CD4-positive, alpha-beta memory T cell (primary cell): ENCODE measurements around the gene ACTBL2. TPM values are rescaled to one million over a fixed set of nuclear protein-coding genes. Genes with fewer than 3 reads are reported as not detected.

Experiments
- CTCF ChIA-PET: fragments of 350-600 bp; sonication (Branson Sonifier 250); formaldehyde crosslinking; loops from one replicate; lab custom pipeline; 2021; ENCODE audit warnings: inconsistent platforms; ENCODE audit not compliant: partially characterized antibody; lab: Charles Lee
- POLR2A ChIA-PET: fragments of 350-600 bp; sonication (Branson Sonifier 250); formaldehyde crosslinking; loops from one replicate; lab custom pipeline; 2021; ENCODE audit not compliant: partially characterized antibody; lab: Charles Lee
- DNase-seq, 5 donors: peaks; one replicate each; pipeline versions ENCODE4 v3.0.0 to v3.0.0-alpha.2; 2020 to 2022; ENCODE audit warnings: mixed read lengths in 1 of 5
- H3K27ac ChIP-seq: one replicate; pipeline ENCODE4 v1.7.0; 2013; ENCODE audit warnings: low read depth, low read length
- H3K27me3 ChIP-seq: 2 replicates; pipeline ENCODE4 v1.7.0; 2013; ENCODE audit warnings: mild to moderate bottlenecking, low read length, moderate library complexity; ENCODE audit not compliant: insufficient read depth
- H3K36me3 ChIP-seq: 2 replicates; pipeline ENCODE4 v1.7.0; 2013; ENCODE audit warnings: mild to moderate bottlenecking, low read length, moderate library complexity; ENCODE audit not compliant: insufficient read depth
- H3K4me1 ChIP-seq: 2 replicates; pipeline ENCODE4 v1.7.0; 2013; ENCODE audit warnings: mild to moderate bottlenecking, low read length, moderate library complexity; ENCODE audit not compliant: insufficient read depth
- H3K4me3 ChIP-seq, 2 donors: one replicate each; pipeline ENCODE4 v1.7.0; 2013; ENCODE audit warnings: low read length in 2 of 2, mild to moderate bottlenecking in 1 of 2
- H3K9me3 ChIP-seq, 2 donors: one replicate each; pipeline ENCODE4 v1.7.0; 2013; ENCODE audit warnings: low read length in 2 of 2, control low read depth in 1 of 2; ENCODE audit not compliant: control insufficient read depth in 1 of 2
- H3K27ac Mint-ChIP-seq, 7 donors: one replicate each; pipeline ENCODE4 v1.8.0; 2020 to 2021; ENCODE audit warnings: mixed read lengths in 7 of 7, mild to moderate bottlenecking in 6 of 7, inconsistent platforms in 3 of 7, moderate library complexity in 3 of 7
- H3K27me3 Mint-ChIP-seq, 2 donors: one replicate each; pipeline ENCODE4 v1.8.0; 2020 to 2021; ENCODE audit warnings: mixed read lengths in 2 of 2
- H3K36me3 Mint-ChIP-seq, 2 donors: one replicate each; pipeline ENCODE4 v1.8.0; 2020 to 2021; ENCODE audit warnings: mixed read lengths in 2 of 2, inconsistent platforms in 1 of 2, mild to moderate bottlenecking in 1 of 2
- H3K4me1 Mint-ChIP-seq, 4 donors: one replicate each; pipeline ENCODE4 v1.8.0; 2020 to 2021; ENCODE audit warnings: mixed read lengths in 4 of 4, mild to moderate bottlenecking in 1 of 4
- H3K4me3 Mint-ChIP-seq, 8 donors: one replicate each; pipeline ENCODE4 v1.8.0; 2020 to 2021; ENCODE audit warnings: mixed read lengths in 8 of 8, mild to moderate bottlenecking in 7 of 8, moderate library complexity in 6 of 8, inconsistent platforms in 3 of 8
- H3K9me3 Mint-ChIP-seq, 8 donors: one replicate each; pipeline ENCODE4 v1.8.0; 2020 to 2021; ENCODE audit warnings: mixed read lengths in 8 of 8, mild to moderate bottlenecking in 5 of 8, inconsistent platforms in 3 of 8, moderate library complexity in 1 of 8
- intact Hi-C: fragments of 100-400 bp; cut with micrococcal nuclease; formaldehyde crosslinking; loops from one replicate; pipeline ENCODE4 v1.15.1; 2023
- polyA plus RNA-seq, 2 donors: library from polyadenylated mRNA; unstranded; fragments of 300-500 nt; fragmentation: Illumina TruSeq; gene quantifications; one replicate each; pipeline ENCODE4 v1.2.3, GENCODE V29; 2021
- total RNA-seq, 2 experiments: library from RNA; stranded (reverse); gene quantifications; one replicate each; pipeline ENCODE4 v1.2.3, GENCODE V29; 2021

Gene ACTBL2
- total and polyA plus RNA-seq, 4 experiments from 2014 or later: not detected

DNA sequence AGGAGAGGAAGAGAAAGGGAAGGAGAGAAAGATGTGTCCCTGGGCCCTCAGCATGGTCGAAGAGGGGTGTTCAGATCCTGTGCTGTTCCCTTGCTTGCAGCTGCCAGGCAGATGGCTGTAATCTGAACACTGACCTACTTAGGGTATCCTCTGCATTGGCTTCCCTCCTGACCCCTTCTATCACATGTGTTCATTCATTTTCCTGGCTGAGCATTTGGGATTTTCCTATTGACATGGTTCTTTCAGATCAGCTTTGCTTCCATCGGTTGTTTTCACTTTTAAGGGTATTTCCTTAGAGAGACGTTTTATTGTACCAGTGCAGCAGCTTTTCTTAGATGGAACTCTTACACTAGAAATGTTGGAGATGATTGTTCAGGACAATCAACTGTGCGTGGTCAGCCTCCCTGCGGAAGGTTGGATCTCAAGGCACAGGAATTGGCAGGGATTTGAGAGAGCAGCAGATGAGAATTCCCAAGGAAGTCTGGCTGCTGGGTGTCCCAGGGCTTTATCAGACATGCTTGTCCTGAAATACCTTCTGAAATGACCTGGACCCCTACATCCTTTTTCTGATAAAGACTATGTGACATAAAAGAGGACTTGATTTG is 26.0 kb downstream of the ACTBL2 start:
- Mint-ChIP-seq H3K4me1 (peaks cover 2 to 4% (median 3%) of the 10 kb centered on the region in 4 donors), H3K27me3 (peaks cover 0 to 1% of the 10 kb centered on the region in 2 donors), H3K9me3 (peaks cover 0 to 5% (median 0%) of the 10 kb centered on the region in 8 donors), H3K27ac (no peak overlapping the region), H3K36me3 (no peaks in the 10 kb centered on the region), H3K4me3 (no peak overlapping the region)
- Histone ChIP-seq H3K4me3 (no peak overlapping the region), H3K27me3 (no peaks in the 10 kb centered on the region), H3K9me3 (no peaks in the 10 kb centered on the region), H3K36me3 (no peaks in the 10 kb centered on the region), H3K27ac (no peak overlapping the region), H3K4me1 (peaks cover 5% of the 10 kb centered on the region)
- CTCF ChIA-PET: no interaction called here
- POLR2A ChIA-PET: no interaction called here
- DNase-seq: no peak
- intact Hi-C loops: no loop called here

GRCh38 chr5:57455511-57456455 is 26.8 kb downstream of the ACTBL2 start:
- Mint-ChIP-seq H3K36me3 (no peaks in the 10 kb centered on the region), H3K4me3 (no peak overlapping the region), H3K4me1 (peaks cover 6 to 10% (median 8%) of the 10 kb centered on the region in 4 donors), H3K9me3 (peaks cover 0 to 5% (median 0%) of the 10 kb centered on the region in 8 donors), H3K27ac (peak overlapping the region in 1 of 7 donors; percentile 54), H3K27me3 (peaks cover 0 to 1% of the 10 kb centered on the region in 2 donors)
- Histone ChIP-seq H3K27me3 (no peaks in the 10 kb centered on the region), H3K27ac (no peak overlapping the region), H3K4me1 (peaks cover 10% of the 10 kb centered on the region), H3K9me3 (no peaks in the 10 kb centered on the region), H3K4me3 (no peak overlapping the region), H3K36me3 (no peaks in the 10 kb centered on the region)
- CTCF ChIA-PET: no interaction called here
- intact Hi-C loops: no loop called here
- no peak for DNase-seq
- POLR2A ChIA-PET: no interaction called here

GRCh38 chr5:57454896-57455295 is 27.7 kb downstream of the ACTBL2 start:
- H3K9me3 ChIP-seq: no peaks in the 10 kb centered on the region
- ChIA-PET POLR2A (no interaction called here), CTCF (interaction anchor here (1.1 to 2.7 kb wide), 2 partner anchors 15 to 45 kb away, joined by 3 to 9 read pairs; no protein-coding TSS in a partner anchor)
- H3K27ac Mint-ChIP-seq: no peak overlapping the region
- H3K4me1 ChIP-seq: peaks cover 10% of the 10 kb centered on the region
- H3K9me3 Mint-ChIP-seq: peaks cover 0 to 2% (median 0%) of the 10 kb centered on the region in 8 donors
- no peak overlapping the region for H3K4me3 ChIP-seq
- H3K27ac ChIP-seq: no peak overlapping the region
- H3K4me1 Mint-ChIP-seq: peaks cover 6 to 10% (median 8%) of the 10 kb centered on the region in 4 donors
- DNase-seq: no peak
- H3K27me3 ChIP-seq: no peaks in the 10 kb centered on the region
- intact Hi-C loops: no loop called here
- peaks cover 0 to 1% of the 10 kb centered on the region in 2 donors for H3K27me3 Mint-ChIP-seq
- H3K36me3 ChIP-seq: no peaks in the 10 kb centered on the region
- H3K36me3 Mint-ChIP-seq: no peaks in the 10 kb centered on the region
- no peak overlapping the region for H3K4me3 Mint-ChIP-seq

DNA sequence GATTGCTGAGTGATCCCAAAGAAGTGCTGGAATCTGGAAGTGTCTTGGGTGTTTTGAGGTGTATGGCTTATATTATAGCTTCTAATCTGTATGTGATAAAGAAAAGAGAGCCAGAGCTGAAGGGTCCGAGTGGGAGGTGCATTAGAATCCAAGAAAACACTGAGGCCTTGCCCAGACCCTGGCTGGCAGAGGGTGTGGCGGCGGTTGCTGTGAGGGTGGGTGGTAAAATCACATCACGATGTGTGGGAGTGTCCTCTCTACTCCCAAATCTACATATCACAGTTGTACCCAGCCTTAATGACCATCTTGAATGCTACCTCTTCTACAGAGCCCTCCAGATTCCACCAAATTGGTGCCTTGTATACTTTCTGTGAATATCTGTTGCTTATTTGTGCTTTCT is 28.9 kb downstream of the ACTBL2 start:
- intact Hi-C loops: no loop called here
- ChIA-PET POLR2A (no interaction called here), CTCF (interaction anchor here (0.7 to 2.7 kb wide), 2 partner anchors 30 to 46 kb away, joined by 3 to 9 read pairs; no protein-coding TSS in a partner anchor)
- no peaks in the 10 kb centered on the region for H3K36me3 Mint-ChIP-seq
- no peaks in the 10 kb centered on the region for H3K27me3 Mint-ChIP-seq
- no peak overlapping the region for H3K27ac Mint-ChIP-seq
- no peaks in the 10 kb centered on the region for H3K9me3 Mint-ChIP-seq
- no peak overlapping the region for H3K4me3 Mint-ChIP-seq
- Histone ChIP-seq H3K27me3 (no peaks in the 10 kb centered on the region), H3K4me3 (no peak overlapping the region), H3K27ac (no peak overlapping the region), H3K36me3 (no peaks in the 10 kb centered on the region), H3K9me3 (no peaks in the 10 kb centered on the region), H3K4me1 (peaks cover 10% of the 10 kb centered on the region)
- H3K4me1 Mint-ChIP-seq: peaks cover 6 to 10% (median 8%) of the 10 kb centered on the region in 4 donors
- no peak for DNase-seq

DNA sequence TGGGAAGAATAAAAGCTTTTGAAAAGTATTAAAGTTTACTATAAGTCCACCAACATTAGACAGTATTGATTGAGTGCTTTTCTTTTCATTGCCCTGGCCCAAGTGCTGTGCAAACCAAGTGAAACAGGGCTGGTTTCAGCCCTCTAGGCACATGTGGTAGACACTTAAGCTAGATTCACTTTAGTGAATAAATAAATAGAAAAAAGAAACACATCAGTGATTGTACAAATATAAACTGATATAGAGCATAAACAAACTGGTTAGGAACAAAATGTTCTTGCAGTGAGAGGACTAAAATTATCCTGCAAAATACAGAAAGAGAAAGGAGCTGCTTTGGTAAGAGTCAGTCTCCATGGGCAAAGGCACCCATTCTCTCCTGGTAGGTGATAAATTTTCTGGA is 29.7 kb downstream of the ACTBL2 start:
- Mint-ChIP-seq H3K4me3 (no peak overlapping the region), H3K4me1 (peaks cover 6 to 10% (median 8%) of the 10 kb centered on the region in 4 donors), H3K27ac (no peak overlapping the region), H3K27me3 (no peaks in the 10 kb centered on the region), H3K36me3 (no peaks in the 10 kb centered on the region), H3K9me3 (no peaks in the 10 kb centered on the region)
- no peak for DNase-seq
- H3K9me3 ChIP-seq: no peaks in the 10 kb centered on the region
- intact Hi-C loops: no loop called here
- no peak overlapping the region for H3K4me3 ChIP-seq
- ChIA-PET POLR2A (no interaction called here), CTCF (interaction anchor here (0.7 to 2.7 kb wide), 3 partner anchors 15 to 47 kb away, joined by 3 to 9 read pairs (median 3); no protein-coding TSS in a partner anchor)
- H3K36me3 ChIP-seq: no peaks in the 10 kb centered on the region
- peaks cover 10% of the 10 kb centered on the region for H3K4me1 ChIP-seq
- no peak overlapping the region for H3K27ac ChIP-seq
- no peaks in the 10 kb centered on the region for H3K27me3 ChIP-seq

GRCh38 chr5:57450991-57451876 is 31.4 kb downstream of the ACTBL2 start:
- POLR2A ChIA-PET: no interaction called here
- Histone ChIP-seq H3K36me3 (no peaks in the 10 kb centered on the region), H3K4me1 (peaks cover 10% of the 10 kb centered on the region), H3K27me3 (no peaks in the 10 kb centered on the region), H3K27ac (no peak overlapping the region), H3K9me3 (no peaks in the 10 kb centered on the region), H3K4me3 (no peak overlapping the region)
- Mint-ChIP-seq H3K9me3 (no peaks in the 10 kb centered on the region), H3K4me3 (no peak overlapping the region), H3K27me3 (peaks cover 0 to 3% of the 10 kb centered on the region in 2 donors), H3K27ac (peak overlapping the region in 2 of 7 donors; percentile 8 to 20), H3K4me1 (peaks cover 6 to 10% (median 8%) of the 10 kb centered on the region in 4 donors), H3K36me3 (no peaks in the 10 kb centered on the region)
- CTCF ChIA-PET: interaction anchor here (0.9 to 1.2 kb wide), 3 partner anchors 11 to 110 kb away, joined by 3 read pairs; no protein-coding TSS in a partner anchor
- peak in 4 of 5 donors; percentile 17 to 34 (median 21) for DNase-seq
- intact Hi-C loops: no loop called here
